K562 (cell line): ENCODE data around the gene C16orf92. TPM values are rescaled to one million over a fixed set of nuclear protein-coding genes. Genes with fewer than 3 reads are reported as not detected.

ENCODE experiments used
- CHD7 ChIP-seq: fragments of 200-600 bp; sonication (generic); IDR thresholded peaks from one replicate; pipeline ENCODE4 v1.6.1; 2012; ENCODE audit warnings: mild to moderate bottlenecking, low read depth, low read length, inconsistent platforms
- FOS ChIP-seq: IDR thresholded peaks from 3 replicates; pipeline ENCODE4 v1.6.1; 2011; ENCODE audit not compliant: insufficient read length; ENCODE audit errors: extremely low read depth
- RBM14 ChIP-seq: fragments of 200-400 bp; formaldehyde crosslinking; IDR thresholded peaks from 2 replicates; pipeline ENCODE4 v1.6.1; 2018; ENCODE audit warnings: low read depth, mild to moderate bottlenecking, low read length, moderate library complexity, borderline replicate concordance; ENCODE audit not compliant: insufficient read depth
- RBM25 ChIP-seq: fragments of 200-400 bp; formaldehyde crosslinking; IDR thresholded peaks from 2 replicates; pipeline ENCODE4 v1.6.1; 2018; ENCODE audit warnings: low read length, low read depth, moderate library complexity; ENCODE audit not compliant: severe bottlenecking
- polyA plus RNA-seq, 8 experiments: library from polyadenylated mRNA; depleted of rRNA in 4 of 8; stranded (reverse) in 5 of 8; unstranded in 3 of 8; fragments of >200 nt; fragmentation: Nextera tagmentation in 2 of 8; fragmentation: Illumina TruSeq in 1 of 8; extraction: Ambion mirVana in 2 of 8; extraction: Trizol in 1 of 8; gene quantifications; 2 replicates each; pipeline versions ENCODE4 v1.2.1 to v1.2.3, GENCODE V29; 2011 to 2014; ENCODE audit warnings: inconsistent platforms in 1 of 8, missing spikeins in 1 of 8
- total RNA-seq, 7 experiments: library from RNA; depleted of rRNA in 6 of 7; stranded (reverse); fragments of >200 nt in 6 of 7; fragmentation: Illumina TruSeq in 2 of 7; extraction: Trizol in 2 of 7; gene quantifications; 2 replicates each; pipeline versions ENCODE4 v1.2.1 to v1.2.3, GENCODE V29; 2011 to 2021; ENCODE audit warnings: low replicate concordance in 1 of 7

C16orf92 gene
- total and polyA plus RNA-seq, 9 of the 15 experiments (the other 6 are each of a cell fraction or from before 2014, with no cell fraction given): not detected

GRCh38 chr16:30046588-30046987 is 23.6 kb downstream of the C16orf92 start (continued):
- TF ChIP-seq RBM25 (peak; percentile 12), RBM14 (no peak), FOS (no peak), CHD7 (no peak)
